Omental fat pad (tissue), 4 donors: ENCODE results near the gene NRROS. TPM values are rescaled to one million over a fixed set of nuclear protein-coding genes. Genes with fewer than 3 reads are reported as not detected.

Source experiments
- ATAC-seq: fragments of 150-250 bp; one replicate; pipeline ENCODE4 v1.9.1; 2016; ENCODE audit warnings: mild to moderate bottlenecking, moderate library complexity; ENCODE audit not compliant: low FRiP score
- DNase-seq: peaks from one replicate; pipeline ENCODE4 v3.0.0-alpha.2; 2019; ENCODE audit warnings: low spot score
- CTCF ChIP-seq, 3 donors: fragments of 450-650 bp; IDR thresholded peaks; one replicate each; pipeline ENCODE4 v1.5.1; 2016 to 2017; ENCODE audit warnings: antibody characterized with exemption in 3 of 3, mild to moderate bottlenecking in 3 of 3, moderate library complexity in 2 of 3
- small RNA-seq: library from RNA; depleted of rRNA; stranded (forward); fragments of <200 nt; gene quantifications from one replicate; pipeline ENCODE3, GENCODE V24; 2016
- total RNA-seq, 4 donors: library from RNA; depleted of rRNA; stranded (reverse); fragments of >200 nt; gene quantifications; one replicate each; pipeline ENCODE4 v1.1.0, GENCODE V29; 2016

NRROS gene
- total RNA-seq, 4 donors from 2014 or later: 4.3 to 21.0 (median 19.4) TPM

GRCh38 chr3:196706731-196707130 is 67.2 kb downstream of the NRROS start:
- ATAC-seq (no peak), DNase-seq (no peak)
- no peak for TF ChIP-seq CTCF (IDR thresholded peaks at IDR 0.05)

- TF ChIP-seq CTCF (IDR thresholded peaks at IDR 0.05): no peak
- DNase-seq: no peak
- ATAC-seq: no peak
These were observed 68.1 kb downstream of the NRROS start for GRCh38 chr3:196707566-196707965.

GRCh38 chr3:196708467-196708866 is 69.0 kb downstream of the NRROS start:
- TF ChIP-seq CTCF (IDR thresholded peaks at IDR 0.05): no peak
- no peak for DNase-seq
- ATAC-seq: no peak

Small RNAs within 50 kb of the gene (small RNA-seq; reads per million reads assigned to genes)
- not detected for gene RNU6-646P

Other genes with a start within 250 kb of the NRROS start
- 10 to 100 TPM; 11.2 to 22.7 (median 13.1) TPM for gene UBXN7, start 207.3 kb upstream of the NRROS start, total RNA-seq
- 10 to 100 TPM; 18.5 to 34.5 (median 20.2) TPM for gene RNF168, start 135.9 kb upstream of the NRROS start, total RNA-seq
- gene SMCO1, start 124.3 kb upstream of the NRROS start, total RNA-seq: not detected
- gene WDR53, start 71.1 kb upstream of the NRROS start, total RNA-seq: 1 to 10 TPM; 2.4 to 5.6 (median 3.5) TPM
- 10 to 100 TPM in 1 of 4 donors, 1 to 10 TPM in 3; 7.0 to 11.3 (median 7.1) TPM for gene FBXO45, start 71.0 kb upstream of the NRROS start, total RNA-seq
- gene CEP19, start 72.6 kb downstream of the NRROS start, total RNA-seq: 1 to 10 TPM in 2 of 4 donors, under 1 TPM in 2; 0.94 to 2.5 (median 1.2) TPM
- 10 to 100 TPM; 13.0 to 19.4 (median 15.6) TPM for gene PIGX, start 72.7 kb downstream of the NRROS start, total RNA-seq
- gene PAK2, start 100.2 kb downstream of the NRROS start, total RNA-seq: 100 to 1,000 TPM in 1 of 4 donors, 10 to 100 TPM in 3; 50.3 to 108 (median 81.0) TPM
- gene SENP5, start 228.2 kb downstream of the NRROS start, total RNA-seq: 10 to 100 TPM; 31.3 to 69.9 (median 41.3) TPM